SJCRH30 (cell line): ENCODE data around the gene PFKFB1. TPM values are rescaled to one million over a fixed set of nuclear protein-coding genes. Genes with fewer than 3 reads are reported as not detected.

Experiments
- DNase-seq, 2 experiments: peaks; one replicate each; pipeline ENCODE4 v3.0.0-alpha.2; 2015 to 2020
- H3K27ac ChIP-seq: fragments of 250-450 bp; sonication (Bioruptor Pico); 2 replicates; pipeline ENCODE4 v1.5.1; 2020; ENCODE audit warnings: mild to moderate bottlenecking, moderate library complexity
- H3K27me3 ChIP-seq: fragments of 250-450 bp; sonication (Bioruptor Pico); 2 replicates; pipeline ENCODE4 v1.5.1; 2020; ENCODE audit warnings: mild to moderate bottlenecking, moderate library complexity
- H3K36me3 ChIP-seq: fragments of 250-450 bp; sonication (Bioruptor Pico); 2 replicates; pipeline ENCODE4 v1.5.1; 2020; ENCODE audit warnings: mild to moderate bottlenecking, moderate library complexity
- H3K4me1 ChIP-seq: fragments of 250-450 bp; sonication (Bioruptor Pico); 2 replicates; pipeline ENCODE4 v1.5.1; 2020; ENCODE audit warnings: mild to moderate bottlenecking, moderate library complexity
- H3K4me3 ChIP-seq: fragments of 250-450 bp; sonication (Bioruptor Pico); 2 replicates; pipeline ENCODE4 v1.5.1; 2020; ENCODE audit warnings: mild to moderate bottlenecking, moderate library complexity
- H3K9me3 ChIP-seq: fragments of 250-450 bp; sonication (Bioruptor Pico); replicated peaks from 2 replicates; pipeline ENCODE4 v1.5.1; 2020; ENCODE audit warnings: mild to moderate bottlenecking, moderate library complexity
- total RNA-seq: library from RNA; depleted of rRNA; stranded (reverse); fragments of >200 nt; shearing (Covaris generic); gene quantifications from 2 replicates; pipeline ENCODE4 v1.2.3, GENCODE V29; 2014

Gene PFKFB1
- total RNA-seq, 1 experiment from 2014 or later = 0.14 TPM

GRCh38 chrX:54961750-54962149 lies 32.2 kb downstream of the PFKFB1 start:
- no peak for DNase-seq
- Histone ChIP-seq H3K36me3 (no peaks in the 10 kb centered on the region), H3K9me3 (no peaks in the 10 kb centered on the region), H3K27ac (no peak overlapping the region), H3K27me3 (no peaks in the 10 kb centered on the region), H3K4me1 (no peaks in the 10 kb centered on the region), H3K4me3 (no peak overlapping the region)

GRCh38 chrX:54950730-54951375 lies 43.1 kb downstream of the PFKFB1 start:
- H3K27ac ChIP-seq = no peak overlapping the region
- no peaks in the 10 kb centered on the region for H3K36me3 ChIP-seq
- H3K4me3 ChIP-seq = no peak overlapping the region
- no peaks in the 10 kb centered on the region for H3K9me3 ChIP-seq
- H3K27me3 ChIP-seq = no peaks in the 10 kb centered on the region
- no peak for DNase-seq
- no peaks in the 10 kb centered on the region for H3K4me1 ChIP-seq

- no peaks in the 10 kb centered on the region for H3K9me3 ChIP-seq
- DNase-seq = no peak
- H3K36me3 ChIP-seq = no peaks in the 10 kb centered on the region
- no peak overlapping the region for H3K27ac ChIP-seq
- no peak overlapping the region for H3K4me3 ChIP-seq
- no peaks in the 10 kb centered on the region for H3K27me3 ChIP-seq
- no peaks in the 10 kb centered on the region for H3K4me1 ChIP-seq
These were observed 48.8 kb downstream of the PFKFB1 start for GRCh38 chrX:54945224-54945623.

GRCh38 chrX:54944816-54945215 lies 49.2 kb downstream of the PFKFB1 start:
- Histone ChIP-seq H3K27ac (no peak overlapping the region), H3K27me3 (no peaks in the 10 kb centered on the region), H3K36me3 (no peaks in the 10 kb centered on the region), H3K4me1 (no peaks in the 10 kb centered on the region), H3K9me3 (no peaks in the 10 kb centered on the region), H3K4me3 (no peak overlapping the region)
- no peak for DNase-seq

GRCh38 chrX:54937416-54937815 lies 56.6 kb downstream of the PFKFB1 start:
- H3K4me3 ChIP-seq = no peak overlapping the region
- no peaks in the 10 kb centered on the region for H3K27me3 ChIP-seq
- H3K36me3 ChIP-seq = no peaks in the 10 kb centered on the region
- no peaks in the 10 kb centered on the region for H3K4me1 ChIP-seq
- H3K27ac ChIP-seq = no peak overlapping the region
- DNase-seq = no peak
- H3K9me3 ChIP-seq = no peaks in the 10 kb centered on the region

GRCh38 chrX:54935306-54935705 lies 58.7 kb downstream of the PFKFB1 start:
- H3K36me3 ChIP-seq = no peaks in the 10 kb centered on the region
- H3K27me3 ChIP-seq = no peaks in the 10 kb centered on the region

GRCh38 chrX:54934890-54935289 lies 59.1 kb downstream of the PFKFB1 start:
- H3K9me3 ChIP-seq = no peaks in the 10 kb centered on the region
- no peaks in the 10 kb centered on the region for H3K36me3 ChIP-seq
- H3K27me3 ChIP-seq = no peaks in the 10 kb centered on the region
- no peak overlapping the region for H3K4me3 ChIP-seq
- no peaks in the 10 kb centered on the region for H3K4me1 ChIP-seq
- H3K27ac ChIP-seq = no peak overlapping the region
- DNase-seq = no peak

More at GRCh38 chrX:54935306-54935705, 58.7 kb downstream of the PFKFB1 start:
- no peaks in the 10 kb centered on the region for H3K9me3 ChIP-seq
- no peak overlapping the region for H3K4me3 ChIP-seq
- DNase-seq = no peak
- no peak overlapping the region for H3K27ac ChIP-seq
- no peaks in the 10 kb centered on the region for H3K4me1 ChIP-seq

- Histone ChIP-seq H3K9me3 (no peaks in the 10 kb centered on the region), H3K27me3 (no peaks in the 10 kb centered on the region), H3K36me3 (no peaks in the 10 kb centered on the region), H3K4me1 (no peaks in the 10 kb centered on the region), H3K4me3 (no peak overlapping the region), H3K27ac (no peak overlapping the region)
- DNase-seq = no peak
These were observed 59.9 kb downstream of the PFKFB1 start for GRCh38 chrX:54934058-54934457.

- Histone ChIP-seq H3K4me1 (no peaks in the 10 kb centered on the region), H3K27ac (no peak overlapping the region), H3K4me3 (no peak overlapping the region), H3K36me3 (no peaks in the 10 kb centered on the region), H3K9me3 (no peaks in the 10 kb centered on the region), H3K27me3 (no peaks in the 10 kb centered on the region)
- DNase-seq = no peak
These were observed 60.7 kb downstream of the PFKFB1 start for GRCh38 chrX:54933150-54933826.

- no peak for DNase-seq
- H3K27ac ChIP-seq = no peak overlapping the region
- H3K4me1 ChIP-seq = no peaks in the 10 kb centered on the region
- H3K4me3 ChIP-seq = no peak overlapping the region
- no peaks in the 10 kb centered on the region for H3K9me3 ChIP-seq
- H3K27me3 ChIP-seq = no peaks in the 10 kb centered on the region
- no peaks in the 10 kb centered on the region for H3K36me3 ChIP-seq
These were observed 62.9 kb downstream of the PFKFB1 start for GRCh38 chrX:54931107-54931506.

- H3K27ac ChIP-seq = no peak overlapping the region
- H3K4me1 ChIP-seq = no peaks in the 10 kb centered on the region
- H3K36me3 ChIP-seq = no peaks in the 10 kb centered on the region
- H3K4me3 ChIP-seq = no peak overlapping the region
- H3K27me3 ChIP-seq = no peaks in the 10 kb centered on the region
- no peak for DNase-seq
- no peaks in the 10 kb centered on the region for H3K9me3 ChIP-seq
These were observed 63.5 kb downstream of the PFKFB1 start for GRCh38 chrX:54930291-54931049.

GRCh38 chrX:54928876-54929275 lies 65.1 kb downstream of the PFKFB1 start:
- Histone ChIP-seq H3K4me1 (no peaks in the 10 kb centered on the region), H3K36me3 (no peaks in the 10 kb centered on the region)
- no peak for DNase-seq

GRCh38 chrX:54926978-54927377 lies 67.0 kb downstream of the PFKFB1 start:
- no peak overlapping the region for H3K27ac ChIP-seq
- no peaks in the 10 kb centered on the region for H3K27me3 ChIP-seq
- no peaks in the 10 kb centered on the region for H3K9me3 ChIP-seq
- no peak overlapping the region for H3K4me3 ChIP-seq
- H3K36me3 ChIP-seq = no peaks in the 10 kb centered on the region
- H3K4me1 ChIP-seq = no peaks in the 10 kb centered on the region
- no peak for DNase-seq

More at GRCh38 chrX:54928876-54929275, 65.1 kb downstream of the PFKFB1 start:
- H3K27ac ChIP-seq = no peak overlapping the region
- no peaks in the 10 kb centered on the region for H3K27me3 ChIP-seq
- H3K9me3 ChIP-seq = no peaks in the 10 kb centered on the region
- no peak overlapping the region for H3K4me3 ChIP-seq

- Histone ChIP-seq H3K27me3 (no peaks in the 10 kb centered on the region), H3K36me3 (no peaks in the 10 kb centered on the region), H3K4me3 (no peak overlapping the region), H3K27ac (no peak overlapping the region), H3K4me1 (no peaks in the 10 kb centered on the region), H3K9me3 (no peaks in the 10 kb centered on the region)
- no peak for DNase-seq
These were observed 70.6 kb downstream of the PFKFB1 start for GRCh38 chrX:54923376-54923775.

GRCh38 chrX:54922547-54922946 lies 71.4 kb downstream of the PFKFB1 start:
- no peak for DNase-seq

More at GRCh38 chrX:54922547-54922946, 71.4 kb downstream of the PFKFB1 start:
- Histone ChIP-seq H3K4me3 (no peak overlapping the region), H3K4me1 (no peaks in the 10 kb centered on the region), H3K9me3 (no peaks in the 10 kb centered on the region), H3K36me3 (no peaks in the 10 kb centered on the region), H3K27ac (no peak overlapping the region), H3K27me3 (no peaks in the 10 kb centered on the region)
